H9 (cell line): ENCODE results near the gene C1orf159. TPM values are rescaled to one million over a fixed set of nuclear protein-coding genes. Genes with fewer than 3 reads are reported as not detected.

Source experiments
- DNase-seq: peaks from one replicate; pipeline ENCODE4 v3.0.0-alpha.2; 2017
- H2AFZ ChIP-seq: one replicate; pipeline ENCODE4 v1.6.1; 2013; ENCODE audit warnings: mild to moderate bottlenecking, low read length, control low read depth, moderate library complexity
- H2AK5ac ChIP-seq: 2 replicates; pipeline ENCODE4 v1.6.1; 2013; ENCODE audit warnings: low read length, control low read depth, mixed read lengths; ENCODE audit not compliant: insufficient read length
- H2BK120ac ChIP-seq: one replicate; pipeline ENCODE4 v1.6.1; 2013; ENCODE audit warnings: low read depth, mild to moderate bottlenecking, low read length, control low read depth, inconsistent platforms; ENCODE audit not compliant: poor library complexity, severe bottlenecking
- H2BK12ac ChIP-seq: 2 replicates; pipeline ENCODE4 v1.6.1; 2013; ENCODE audit warnings: low read length, control low read depth, mixed read lengths, low read depth; ENCODE audit not compliant: insufficient read length
- H2BK15ac ChIP-seq: 2 replicates; pipeline ENCODE4 v1.6.1; 2013; ENCODE audit warnings: low read depth, low read length, control low read depth
- H2BK20ac ChIP-seq: one replicate; pipeline ENCODE4 v1.6.1; 2013; ENCODE audit warnings: low read depth, mild to moderate bottlenecking, low read length, control low read depth, inconsistent platforms; ENCODE audit not compliant: poor library complexity, severe bottlenecking
- H2BK5ac ChIP-seq: 2 replicates; pipeline ENCODE4 v1.6.1; 2013; ENCODE audit warnings: low read length, control low read depth, mixed read lengths; ENCODE audit not compliant: insufficient read length
- H3K14ac ChIP-seq: 2 replicates; pipeline ENCODE4 v1.6.1; 2013; ENCODE audit warnings: low read length, control low read depth; ENCODE audit not compliant: insufficient read depth
- H3K18ac ChIP-seq: 2 replicates; pipeline ENCODE4 v1.6.1; 2013; ENCODE audit warnings: low read depth, mild to moderate bottlenecking, mixed read lengths, low read length, control low read depth; ENCODE audit not compliant: insufficient read length
- H3K23ac ChIP-seq: 2 replicates; pipeline ENCODE4 v1.6.1; 2013; ENCODE audit warnings: low read length, control low read depth, mixed read lengths, low read depth; ENCODE audit not compliant: insufficient read length
- H3K23me2 ChIP-seq: 2 replicates; pipeline ENCODE4 v1.6.1; 2013; ENCODE audit warnings: low read depth, mild to moderate bottlenecking, mixed read lengths, low read length, control low read depth; ENCODE audit not compliant: insufficient read length, poor library complexity, severe bottlenecking
- H3K27ac ChIP-seq: 2 replicates; pipeline ENCODE4 v1.5.1; 2013; ENCODE audit warnings: low read length, control low read depth, mixed read lengths, low read depth; ENCODE audit not compliant: insufficient read length
- H3K27me3 ChIP-seq: 2 replicates; pipeline ENCODE4 v1.6.1; 2013; ENCODE audit warnings: low read length, control low read depth, inconsistent platforms; ENCODE audit not compliant: insufficient read depth
- H3K4ac ChIP-seq: 2 replicates; pipeline ENCODE4 v1.6.1; 2013; ENCODE audit warnings: low read depth, mild to moderate bottlenecking, control low read depth, inconsistent platforms, low read length, moderate library complexity
- H3K4me1 ChIP-seq: 2 replicates; pipeline ENCODE4 v1.6.1; 2013; ENCODE audit warnings: low read length, control low read depth, inconsistent platforms; ENCODE audit not compliant: insufficient read depth
- H3K4me2 ChIP-seq: 2 replicates; pipeline ENCODE4 v1.6.1; 2013; ENCODE audit warnings: low read length, control low read depth, mixed read lengths; ENCODE audit not compliant: insufficient read length, insufficient read depth
- H3K56ac ChIP-seq: 2 replicates; pipeline ENCODE4 v1.6.1; 2013; ENCODE audit warnings: low read depth, mild to moderate bottlenecking, mixed read lengths, low read length, control low read depth; ENCODE audit not compliant: insufficient read length
- H3K79me1 ChIP-seq: 2 replicates; pipeline ENCODE4 v1.6.1; 2013; ENCODE audit warnings: low read depth, mild to moderate bottlenecking, moderate library complexity, low read length, control low read depth, inconsistent platforms; ENCODE audit not compliant: insufficient read depth, poor library complexity, severe bottlenecking
- H3K79me2 ChIP-seq: 2 replicates; pipeline ENCODE4 v1.6.1; 2013; ENCODE audit warnings: low read length, control low read depth, inconsistent platforms; ENCODE audit not compliant: insufficient read depth
- H3K9ac ChIP-seq: 2 replicates; pipeline ENCODE4 v1.6.1; 2013; ENCODE audit warnings: low read length, control low read depth, mixed read lengths; ENCODE audit not compliant: insufficient read length; ENCODE audit errors: extremely low read depth
- H3K9me3 ChIP-seq: one replicate; pipeline ENCODE4 v1.6.1; 2013; ENCODE audit warnings: low read depth, low read length, inconsistent platforms; ENCODE audit not compliant: control insufficient read depth
- H3T11ph ChIP-seq: one replicate; pipeline ENCODE4 v1.6.1; 2013; ENCODE audit warnings: mild to moderate bottlenecking, low read length, control low read depth, inconsistent platforms
- H4K20me1 ChIP-seq: one replicate; pipeline ENCODE4 v1.6.1; 2013; ENCODE audit not compliant: control insufficient read depth, insufficient read length, insufficient read depth
- H4K5ac ChIP-seq: 2 replicates; pipeline ENCODE4 v1.6.1; 2013; ENCODE audit warnings: low read depth, mild to moderate bottlenecking, mixed read lengths, low read length, control low read depth; ENCODE audit not compliant: insufficient read length
- H4K8ac ChIP-seq: replicated peaks from 2 replicates; pipeline ENCODE4 v1.6.1; 2013; ENCODE audit warnings: low read length, control low read depth, mixed read lengths, low read depth; ENCODE audit not compliant: insufficient read length
- H4K91ac ChIP-seq: 2 replicates; pipeline ENCODE4 v1.6.1; 2013; ENCODE audit warnings: low read depth, mild to moderate bottlenecking, moderate library complexity, mixed read lengths, low read length, control low read depth; ENCODE audit not compliant: insufficient read length
- H3K27ac Mint-ChIP-seq, 3 experiments: 2 replicates in 2 of 3; 3 replicates in 1 of 3; pipeline ENCODE4 v1.8.0; 2020 to 2021; ENCODE audit warnings: mixed read lengths in 3 of 3, mild to moderate bottlenecking in 1 of 3, moderate library complexity in 1 of 3
- H3K27me3 Mint-ChIP-seq: 2 replicates; pipeline ENCODE4 v1.8.0; 2021; ENCODE audit warnings: low read depth, mild to moderate bottlenecking, moderate library complexity, mixed read lengths
- H3K36me3 Mint-ChIP-seq, 3 experiments: 2 replicates in 2 of 3; 3 replicates in 1 of 3; pipeline ENCODE4 v1.8.0; 2020 to 2021; ENCODE audit warnings: low read depth in 3 of 3, mixed read lengths in 3 of 3; ENCODE audit not compliant: insufficient read depth in 1 of 3
- H3K4me1 Mint-ChIP-seq, 2 experiments: 2 replicates each; pipeline ENCODE4 v1.8.0; 2020; ENCODE audit warnings: mixed read lengths in 2 of 2
- H3K4me3 Mint-ChIP-seq, 2 experiments: 2 replicates in 1 of 2; 3 replicates in 1 of 2; pipeline ENCODE4 v1.8.0; 2020 to 2021; ENCODE audit warnings: mild to moderate bottlenecking in 2 of 2, mixed read lengths in 2 of 2, moderate library complexity in 1 of 2
- H3K9me3 Mint-ChIP-seq, 2 experiments: 2 replicates in 1 of 2; 3 replicates in 1 of 2; pipeline ENCODE4 v1.8.0; 2020; ENCODE audit warnings: mild to moderate bottlenecking in 2 of 2, mixed read lengths in 2 of 2, moderate library complexity in 1 of 2
- WGBS: extraction: QIAGEN DNeasy Blood & Tissue Kit; methylation state at CpG from one replicate; pipeline ENCODE4 v1.1.7; 2013; ENCODE audit warnings: missing lambda C conversion rate, low lambda C conversion rate, mixed read lengths; ENCODE audit not compliant: insufficient read length; ENCODE audit errors: extremely low coverage; 5-methylcytosine and 5-hydroxymethylcytosine counted together
- total RNA-seq: library from RNA; stranded (reverse); gene quantifications from 2 replicates; pipeline ENCODE4 v1.2.1, GENCODE V29; 2021
- TF ChIP-seq, protein P1 (sequence below): fragments of 200-600 bp; sonication (generic); conservative IDR thresholded peaks from 3 replicates; pipeline ENCODE4 v1.8.0; 2021; ENCODE audit warnings: antibody characterized with exemption, mild to moderate bottlenecking

The C1orf159 gene
- total RNA-seq, 1 experiment from 2014 or later, result 12.3 TPM

DNA sequence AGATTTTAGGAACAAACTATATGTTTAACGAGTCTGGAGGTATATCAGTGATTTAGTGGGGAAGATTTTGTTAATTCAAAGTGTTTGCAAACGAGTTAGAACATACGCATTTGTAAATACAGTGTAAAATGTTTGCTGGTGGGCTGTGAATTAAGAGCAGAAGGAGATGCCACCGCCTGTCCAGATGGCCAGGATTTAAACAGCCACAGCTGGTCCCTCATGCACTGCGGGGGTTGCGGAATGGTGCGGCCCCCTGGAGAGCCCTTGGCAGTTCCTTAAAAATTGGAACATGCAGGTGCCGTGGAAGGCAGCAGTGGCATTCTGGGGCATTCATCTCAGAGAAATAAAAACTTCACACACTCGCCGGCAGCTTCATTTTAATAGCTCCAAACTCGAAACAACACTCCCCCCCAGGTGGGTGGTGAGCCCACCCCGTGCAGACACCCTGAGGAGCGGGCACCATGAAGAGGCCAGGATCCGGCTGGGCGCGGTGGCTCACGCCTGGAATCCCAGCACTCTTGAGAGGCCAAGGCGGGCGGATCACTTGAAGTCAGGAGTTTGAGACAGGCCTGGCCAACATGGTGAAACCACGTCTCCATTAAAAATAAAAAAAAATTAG, 3.5 kb upstream of the C1orf159 start:
- Histone ChIP-seq H3K27me3 (peaks cover 3% of the 10 kb centered on the region; the same call in 1 of the 2 replicates), H2BK120ac (no peak overlapping the region), H3K4me1 (no peaks in the 10 kb centered on the region), H3K14ac (no peak overlapping the region), H3T11ph (no peak overlapping the region), H4K91ac (no peak overlapping the region), H4K20me1 (no peaks in the 10 kb centered on the region), H4K5ac (no peak overlapping the region), H3K9ac (no peak overlapping the region), H3K4me2 (no peak overlapping the region), H2BK12ac (no peak overlapping the region), H3K23ac (no peak overlapping the region), H2AK5ac (no peak overlapping the region), H3K79me1 (no peaks in the 10 kb centered on the region), H2BK15ac (no peak overlapping the region), H4K8ac (no peak overlapping the region), H2AFZ (no peak overlapping the region), H3K79me2 (no peaks in the 10 kb centered on the region), H2BK5ac (no peak overlapping the region), H2BK20ac (no peak overlapping the region), H3K56ac (no peak overlapping the region), H3K27ac (no peak overlapping the region), H3K23me2 (peaks cover 8% of the 10 kb centered on the region), H3K18ac (no peak overlapping the region), H3K4ac (no peak overlapping the region), H3K9me3 (no peaks in the 10 kb centered on the region)
- peaks cover 50% of the 10 kb centered on the region for H3K27me3 Mint-ChIP-seq
- H3K4me3 Mint-ChIP-seq, result no peak overlapping the region
- WGBS, result no CpG with 5 or more reads among the region's 20 CpGs
- TF ChIP-seq, protein P1, sequence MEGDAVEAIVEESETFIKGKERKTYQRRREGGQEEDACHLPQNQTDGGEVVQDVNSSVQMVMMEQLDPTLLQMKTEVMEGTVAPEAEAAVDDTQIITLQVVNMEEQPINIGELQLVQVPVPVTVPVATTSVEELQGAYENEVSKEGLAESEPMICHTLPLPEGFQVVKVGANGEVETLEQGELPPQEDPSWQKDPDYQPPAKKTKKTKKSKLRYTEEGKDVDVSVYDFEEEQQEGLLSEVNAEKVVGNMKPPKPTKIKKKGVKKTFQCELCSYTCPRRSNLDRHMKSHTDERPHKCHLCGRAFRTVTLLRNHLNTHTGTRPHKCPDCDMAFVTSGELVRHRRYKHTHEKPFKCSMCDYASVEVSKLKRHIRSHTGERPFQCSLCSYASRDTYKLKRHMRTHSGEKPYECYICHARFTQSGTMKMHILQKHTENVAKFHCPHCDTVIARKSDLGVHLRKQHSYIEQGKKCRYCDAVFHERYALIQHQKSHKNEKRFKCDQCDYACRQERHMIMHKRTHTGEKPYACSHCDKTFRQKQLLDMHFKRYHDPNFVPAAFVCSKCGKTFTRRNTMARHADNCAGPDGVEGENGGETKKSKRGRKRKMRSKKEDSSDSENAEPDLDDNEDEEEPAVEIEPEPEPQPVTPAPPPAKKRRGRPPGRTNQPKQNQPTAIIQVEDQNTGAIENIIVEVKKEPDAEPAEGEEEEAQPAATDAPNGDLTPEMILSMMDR, result no peak
- peaks cover 9 to 11% of the 10 kb centered on the region in 2 experiments; a peak in 4 of 5 replicates for H3K9me3 Mint-ChIP-seq
- H3K27ac Mint-ChIP-seq, result no peak overlapping the region
- H3K4me1 Mint-ChIP-seq, result peaks cover 8 to 11% of the 10 kb centered on the region in 2 experiments
- no peak for DNase-seq
- H3K36me3 Mint-ChIP-seq, result peaks cover 0 to 10% (median 0%) of the 10 kb centered on the region in 3 experiments; a peak in 4 of 7 replicates
